Measurements from ENCODE around the gene BACH2. TPM values are rescaled to one million over a fixed set of nuclear protein-coding genes. Genes with fewer than 3 reads are reported as not detected.

The BACH2 gene
- total and polyA plus RNA-seq, 2 of the 8 experiments (the other 6 are each of a cell fraction or from before 2014, with no cell fraction given): 1.9 to 5.9 TPM

DNA sequence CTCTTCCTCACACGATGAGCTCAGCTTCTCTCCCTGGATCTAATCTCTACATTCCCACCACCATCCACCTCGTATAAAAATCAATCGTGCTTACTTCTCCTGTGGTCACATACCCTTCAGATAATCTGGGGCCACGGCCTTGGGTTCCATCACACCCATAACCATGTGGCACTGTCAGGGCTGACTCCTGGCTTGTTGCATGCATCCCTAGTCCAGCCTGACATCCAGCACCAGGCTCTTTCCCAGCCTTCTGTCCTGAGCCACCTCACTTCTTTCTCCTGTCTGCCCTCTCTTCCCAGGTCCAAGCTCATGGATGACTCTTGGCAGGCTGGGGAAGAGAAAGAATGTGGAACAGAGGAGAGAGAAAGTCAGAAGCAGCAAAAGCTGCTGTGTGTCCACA lies 199.8 kb downstream of the BACH2 start:
- Histone ChIP-seq H3K27me3 (replicated peaks in 1 of 4; ENCODE audit: control insufficient read depth in 3 of 4, extremely low read depth in 1 of 4, insufficient read depth in 3 of 4, low read length in 3 of 4) (no peaks in the 10 kb centered on the region), H2BK15ac (ENCODE audit: low read length) (no peak overlapping the region), H3K79me2 (ENCODE audit: control insufficient read depth in 1 of 2, insufficient read depth in 2 of 2, low read length in 2 of 2) (no peaks in the 10 kb centered on the region), H3K4me1 (replicated peaks in 1 of 4; ENCODE audit: control insufficient read depth in 3 of 4, insufficient read depth in 4 of 4, low read length in 3 of 4) (no peaks in the 10 kb centered on the region), H4K8ac (ENCODE audit: extremely low read depth, insufficient read depth, low read length) (no peak overlapping the region), H2BK12ac (ENCODE audit: low read depth, low read length) (no peak overlapping the region), H2BK5ac (ENCODE audit: low read depth, low read length) (no peak overlapping the region), H4K91ac (replicated peaks; ENCODE audit: insufficient read length, low read length) (no peak overlapping the region), H3K4me2 (ENCODE audit: insufficient read depth in 1 of 2, low read depth in 2 of 2, low read length in 2 of 2) (no peak overlapping the region), H3K27ac (ENCODE audit: low read depth, low read length) (no peak overlapping the region), H2AFZ (ENCODE audit: low read length) (no peak overlapping the region), H3K23me2 (ENCODE audit: low read depth, low read length) (peaks cover 2% of the 10 kb centered on the region; the same call in 1 of the 2 replicates), H4K20me1 (replicated peaks in 1 of 2; ENCODE audit: control insufficient read depth in 1 of 2, insufficient read depth in 2 of 2, low read length in 2 of 2) (no peaks in the 10 kb centered on the region), H2BK20ac (ENCODE audit: low read length) (no peak overlapping the region), H3K9me3 (ENCODE audit: insufficient read depth in 2 of 2, low read depth in 1 of 2, low read length in 1 of 2) (no peaks in the 10 kb centered on the region), H3K18ac (ENCODE audit: extremely low read depth, low read length) (no peak overlapping the region), H3K36me3 (ENCODE audit: control insufficient read depth in 2 of 4, insufficient read depth in 4 of 4, low read length in 3 of 4) (no peaks in the 10 kb centered on the region), H3K79me1 (ENCODE audit: low read depth, low read length) (no peaks in the 10 kb centered on the region), H3K56ac (replicated peaks; ENCODE audit: insufficient read length, low read depth, low read length) (no peak overlapping the region), H3K4ac (replicated peaks; ENCODE audit: insufficient read length, low read depth, low read length) (no peak overlapping the region), H3K4me3 (ENCODE audit: extremely low read depth in 1 of 4, insufficient read depth in 2 of 4, low read depth in 3 of 4, low read length in 4 of 4) (no peak overlapping the region), H2BK120ac (replicated peaks; ENCODE audit: low read depth, low read length) (no peak overlapping the region), H3K9ac (replicated peaks in 1 of 4; ENCODE audit: extremely low read depth in 1 of 4, low read depth in 3 of 4, low read length in 3 of 4) (no peak overlapping the region), H3K23ac (ENCODE audit: insufficient read length) (no peak overlapping the region), H3K14ac (ENCODE audit: insufficient read length) (no peak overlapping the region), H4K5ac (ENCODE audit: insufficient read length, low read depth, low read length) (no peak overlapping the region), H2AK5ac (ENCODE audit: low read depth, low read length) (no peak overlapping the region)
- POLR2A ChIA-PET (ENCODE audit: partially characterized antibody): interaction anchor here (0.6 kb wide), 1 partner anchor 36 kb away, joined by 3 read pairs; no protein-coding TSS in a partner anchor
- no peak for FAIRE-seq
- CTCF ChIA-PET (ENCODE audit: partially characterized antibody): interaction anchor here (0.5 to 1.5 kb wide), 7 partner anchors 9 to 189 kb away, joined by 3 read pairs; no protein-coding TSS in a partner anchor
- DNase-seq (ENCODE audit: low read depth in 1 of 2, low spot score in 2 of 2): no peak
- 79% methylated on average over 4 of the region's 4 CpGs; no CpG with 5 or more reads in 1 of the 2 experiments for WGBS, 2 experiments (ENCODE audit: extremely low coverage in 1 of 2, insufficient coverage in 1 of 2, insufficient read length in 1 of 2, insufficient replicate concordance in 2 of 2, low coverage in 1 of 2, low lambda C conversion rate in 2 of 2, missing lambda C conversion rate in 1 of 2)
- no peak for TF ChIP-seq HDAC6 (IDR thresholded peaks at IDR 0.05; ENCODE audit: low read depth, low read length)
- no peak for TF ChIP-seq KDM4A (IDR thresholded peaks at IDR 0.05; ENCODE audit: low read depth, low read length, severe bottlenecking)
- TF ChIP-seq, protein P1, sequence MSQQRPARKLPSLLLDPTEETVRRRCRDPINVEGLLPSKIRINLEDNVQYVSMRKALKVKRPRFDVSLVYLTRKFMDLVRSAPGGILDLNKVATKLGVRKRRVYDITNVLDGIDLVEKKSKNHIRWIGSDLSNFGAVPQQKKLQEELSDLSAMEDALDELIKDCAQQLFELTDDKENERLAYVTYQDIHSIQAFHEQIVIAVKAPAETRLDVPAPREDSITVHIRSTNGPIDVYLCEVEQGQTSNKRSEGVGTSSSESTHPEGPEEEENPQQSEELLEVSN (IDR thresholded peaks at IDR 0.05): no peak
- TF ChIP-seq KDM1A (IDR thresholded peaks at IDR 0.05; ENCODE audit: borderline replicate concordance, low read length): no peak
- no peak for TF ChIP-seq MAFK (IDR thresholded peaks at IDR 0.05; ENCODE audit: low read depth, low read length)
- no peak for TF ChIP-seq GTF2F1 (IDR thresholded peaks at IDR 0.05; ENCODE audit: borderline replicate concordance, low read depth, low read length)
- no peak for TF ChIP-seq CEBPB (IDR thresholded peaks at IDR 0.05; ENCODE audit: low read depth, low read length)
